Measurements from ENCODE around the gene BRIX1. TPM values are rescaled to one million over a fixed set of nuclear protein-coding genes. Genes with fewer than 3 reads are reported as not detected.
"Not testable (repeated sequence)": the region's sequence is repeated elsewhere in the genome, so short reads cannot be mapped to it uniquely, and the experiment has no call there.

Gene BRIX1
- total and polyA plus RNA-seq, 2 donors (not counting 1 experiment from before 2014, with no cell fraction given), result 6.9 to 29.3 TPM

DNA sequence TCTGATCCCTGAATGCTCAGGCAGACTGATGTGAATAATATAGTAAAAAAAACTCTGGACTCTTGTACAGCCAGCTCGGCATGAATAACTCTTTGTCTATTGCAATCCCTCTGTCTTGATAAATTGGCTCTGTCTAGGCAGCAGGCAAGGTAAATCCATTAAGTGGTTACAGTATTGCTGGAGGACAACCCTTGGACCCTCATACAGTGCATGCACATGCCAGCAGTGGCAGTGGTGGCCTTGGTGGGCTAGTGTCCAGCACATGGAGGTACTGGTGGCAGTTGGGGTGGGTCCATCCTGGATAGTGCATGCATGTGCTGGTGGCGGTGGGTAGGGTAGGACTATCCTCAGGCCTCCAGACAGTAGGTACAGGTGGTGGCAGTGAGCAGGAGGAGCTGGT, 52.7 kb downstream of the BRIX1 start:
- Histone ChIP-seq H3K79me2 (ENCODE audit: control insufficient read depth, insufficient read depth, low read length) (no peaks in the 10 kb centered on the region), H2AFZ (ENCODE audit: insufficient read depth, low read depth, low read length, poor library complexity, severe bottlenecking) (no peak overlapping the region), H3K27me3 (replicated peaks in 1 of 4; ENCODE audit: control extremely low read depth in 1 of 4, control insufficient read depth in 3 of 4, insufficient read depth in 4 of 4, low read length in 3 of 4) (no peaks in the 10 kb centered on the region), H3K4me3 (ENCODE audit: control extremely low read depth in 1 of 5, extremely low read depth in 1 of 5, insufficient read depth in 1 of 5, low read depth in 2 of 5, low read length in 4 of 5) (no peak overlapping the region), H4K20me1 (ENCODE audit: control insufficient read depth, insufficient read depth, low read length, poor library complexity, severe bottlenecking) (no peaks in the 10 kb centered on the region), H3K4me1 (ENCODE audit: control insufficient read depth in 2 of 2, insufficient read depth in 2 of 2, low read length in 2 of 2) (no peaks in the 10 kb centered on the region), H3K9me3 (ENCODE audit: control extremely low read depth in 1 of 3, control insufficient read depth in 2 of 3, insufficient read depth in 1 of 3, low read length in 2 of 3) (peaks cover 3 to 4% (median 3%) of the 10 kb centered on the region in 3 donors), H3K9ac (ENCODE audit: low read length) (no peak overlapping the region), H3K27ac (ENCODE audit: low read length in 2 of 2) (no peak overlapping the region), H3K36me3 (replicated peaks in 1 of 2; ENCODE audit: control extremely low read depth in 1 of 2, control insufficient read depth in 1 of 2, extremely low read depth in 1 of 2, insufficient read depth in 2 of 2, low read length in 1 of 2) (no peaks in the 10 kb centered on the region), H3K4me2 (replicated peaks; ENCODE audit: low read depth, low read length, poor library complexity, severe bottlenecking) (no peak overlapping the region)
- Mint-ChIP-seq H3K4me1 (no peaks in the 10 kb centered on the region), H3K9me3 (ENCODE audit: insufficient read depth) (peaks cover 11% of the 10 kb centered on the region), H3K4me3 (no peak overlapping the region), H3K27me3 (no peaks in the 10 kb centered on the region), H3K27ac (no peak overlapping the region)
- no peak for DNase-seq
- intact Hi-C loops (cut with micrococcal nuclease), result no loop called here
- TF ChIP-seq EZH2 (IDR thresholded peaks at IDR 0.05; ENCODE audit: borderline replicate concordance, insufficient read depth, low read depth, low read length, poor library complexity, severe bottlenecking), result no peak
- TF ChIP-seq, protein P1, sequence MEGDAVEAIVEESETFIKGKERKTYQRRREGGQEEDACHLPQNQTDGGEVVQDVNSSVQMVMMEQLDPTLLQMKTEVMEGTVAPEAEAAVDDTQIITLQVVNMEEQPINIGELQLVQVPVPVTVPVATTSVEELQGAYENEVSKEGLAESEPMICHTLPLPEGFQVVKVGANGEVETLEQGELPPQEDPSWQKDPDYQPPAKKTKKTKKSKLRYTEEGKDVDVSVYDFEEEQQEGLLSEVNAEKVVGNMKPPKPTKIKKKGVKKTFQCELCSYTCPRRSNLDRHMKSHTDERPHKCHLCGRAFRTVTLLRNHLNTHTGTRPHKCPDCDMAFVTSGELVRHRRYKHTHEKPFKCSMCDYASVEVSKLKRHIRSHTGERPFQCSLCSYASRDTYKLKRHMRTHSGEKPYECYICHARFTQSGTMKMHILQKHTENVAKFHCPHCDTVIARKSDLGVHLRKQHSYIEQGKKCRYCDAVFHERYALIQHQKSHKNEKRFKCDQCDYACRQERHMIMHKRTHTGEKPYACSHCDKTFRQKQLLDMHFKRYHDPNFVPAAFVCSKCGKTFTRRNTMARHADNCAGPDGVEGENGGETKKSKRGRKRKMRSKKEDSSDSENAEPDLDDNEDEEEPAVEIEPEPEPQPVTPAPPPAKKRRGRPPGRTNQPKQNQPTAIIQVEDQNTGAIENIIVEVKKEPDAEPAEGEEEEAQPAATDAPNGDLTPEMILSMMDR (IDR thresholded peaks at IDR 0.05), result no peak
- WGBS (ENCODE audit: insufficient coverage), result 100% methylated on average over 2 of the region's 2 CpGs
- ChIA-PET POLR2A (no interaction called here), CTCF (no interaction called here)
- ATAC-seq (ENCODE audit: low read depth), result no peak

DNA sequence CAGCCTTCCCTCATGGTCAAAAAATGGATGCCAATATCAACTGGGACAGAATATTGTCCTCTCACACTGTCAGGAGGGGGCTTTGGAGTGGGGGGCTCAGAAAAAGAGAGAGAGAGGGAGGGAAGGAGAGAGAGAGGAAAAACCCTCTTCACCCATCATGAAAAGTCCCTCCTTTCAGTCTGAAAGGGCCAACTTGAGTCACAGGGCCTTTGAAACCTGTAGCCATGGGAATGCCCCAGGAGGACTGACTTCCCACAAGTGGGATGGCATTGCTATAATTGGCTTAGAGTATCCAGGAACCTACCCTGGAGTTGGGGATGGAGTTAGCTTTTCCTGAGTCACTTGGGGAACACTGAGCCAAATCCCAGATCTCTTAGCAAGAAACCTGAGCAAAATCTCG, 55.0 kb downstream of the BRIX1 start:
- ChIA-PET POLR2A (no interaction called here), CTCF (no interaction called here)
- H3K4me1 ChIP-seq (ENCODE audit: control insufficient read depth in 2 of 2, insufficient read depth in 2 of 2, low read length in 2 of 2), result no peaks in the 10 kb centered on the region
- no peaks in the 10 kb centered on the region for H4K20me1 ChIP-seq (ENCODE audit: control insufficient read depth, insufficient read depth, low read length, poor library complexity, severe bottlenecking)
- no peaks in the 10 kb centered on the region for H3K4me1 Mint-ChIP-seq
- H2AFZ ChIP-seq (ENCODE audit: insufficient read depth, low read depth, low read length, poor library complexity, severe bottlenecking), result no peak overlapping the region
- no peak overlapping the region for H3K27ac ChIP-seq (ENCODE audit: low read length in 2 of 2)
- peaks cover 11% of the 10 kb centered on the region for H3K9me3 Mint-ChIP-seq (ENCODE audit: insufficient read depth)
- no peak for TF ChIP-seq EZH2 (IDR thresholded peaks at IDR 0.05; ENCODE audit: borderline replicate concordance, insufficient read depth, low read depth, low read length, poor library complexity, severe bottlenecking)
- TF ChIP-seq, protein P1 (IDR thresholded peaks at IDR 0.05), result no peak
- ATAC-seq (ENCODE audit: low read depth) (no peak), DNase-seq (no peak)
- no peak overlapping the region for H3K27ac Mint-ChIP-seq
- H3K27me3 ChIP-seq (replicated peaks in 1 of 4; ENCODE audit: control extremely low read depth in 1 of 4, control insufficient read depth in 3 of 4, insufficient read depth in 4 of 4, low read length in 3 of 4), result no peaks in the 10 kb centered on the region
- intact Hi-C loops (cut with micrococcal nuclease), result no loop called here
- no CpG with 5 or more reads among the region's 1 CpG for WGBS (ENCODE audit: insufficient coverage)
- H3K4me2 ChIP-seq (replicated peaks; ENCODE audit: low read depth, low read length, poor library complexity, severe bottlenecking), result no peak overlapping the region
- H3K4me3 Mint-ChIP-seq, result no peak overlapping the region
- H3K36me3 ChIP-seq (replicated peaks in 1 of 2; ENCODE audit: control extremely low read depth in 1 of 2, control insufficient read depth in 1 of 2, extremely low read depth in 1 of 2, insufficient read depth in 2 of 2, low read length in 1 of 2), result no peaks in the 10 kb centered on the region
- no peak overlapping the region for H3K4me3 ChIP-seq (ENCODE audit: control extremely low read depth in 1 of 5, extremely low read depth in 1 of 5, insufficient read depth in 1 of 5, low read depth in 2 of 5, low read length in 4 of 5)
- no peak overlapping the region for H3K9ac ChIP-seq (ENCODE audit: low read length)
- H3K79me2 ChIP-seq (ENCODE audit: control insufficient read depth, insufficient read depth, low read length), result no peaks in the 10 kb centered on the region
- peaks cover 0 to 3% (median 3%) of the 10 kb centered on the region in 3 donors for H3K9me3 ChIP-seq (ENCODE audit: control extremely low read depth in 1 of 3, control insufficient read depth in 2 of 3, insufficient read depth in 1 of 3, low read length in 2 of 3)
- H3K27me3 Mint-ChIP-seq, result no peaks in the 10 kb centered on the region

DNA sequence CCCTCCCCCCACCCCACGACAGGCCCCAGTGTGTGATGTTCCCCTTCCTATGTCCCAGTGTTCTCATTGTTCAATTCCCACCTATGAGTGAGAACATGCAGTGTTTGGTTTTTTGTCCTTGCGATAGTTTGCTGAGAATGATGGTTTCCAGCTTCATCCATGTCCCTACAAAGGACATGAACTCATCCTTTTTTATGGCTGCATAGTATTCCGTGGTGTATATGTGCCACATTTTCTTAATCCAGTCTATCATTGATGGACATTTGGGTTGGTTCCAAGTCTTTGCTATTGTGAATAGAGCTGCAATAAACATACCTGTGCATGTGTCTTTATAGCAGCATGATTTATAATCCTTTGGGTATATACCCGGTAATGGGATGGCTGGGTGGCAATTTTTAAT, 56.1 kb downstream of the BRIX1 start:
- ATAC-seq (ENCODE audit: low read depth); H3K4me1 Mint-ChIP-seq; H3K4me3 Mint-ChIP-seq; H3K36me3 ChIP-seq (replicated peaks in 1 of 2; ENCODE audit: control extremely low read depth in 1 of 2, control insufficient read depth in 1 of 2, extremely low read depth in 1 of 2, insufficient read depth in 2 of 2, low read length in 1 of 2); H4K20me1 ChIP-seq (ENCODE audit: control insufficient read depth, insufficient read depth, low read length, poor library complexity, severe bottlenecking); H3K9me3 ChIP-seq (ENCODE audit: control extremely low read depth in 1 of 3, control insufficient read depth in 2 of 3, insufficient read depth in 1 of 3, low read length in 2 of 3); H3K27me3 Mint-ChIP-seq; H3K27ac ChIP-seq (ENCODE audit: low read length in 2 of 2); H3K4me1 ChIP-seq (ENCODE audit: control insufficient read depth in 2 of 2, insufficient read depth in 2 of 2, low read length in 2 of 2); H3K27ac Mint-ChIP-seq; H3K79me2 ChIP-seq (ENCODE audit: control insufficient read depth, insufficient read depth, low read length); DNase-seq; H3K4me2 ChIP-seq (replicated peaks; ENCODE audit: low read depth, low read length, poor library complexity, severe bottlenecking); H3K4me3 ChIP-seq (ENCODE audit: control extremely low read depth in 1 of 5, extremely low read depth in 1 of 5, insufficient read depth in 1 of 5, low read depth in 2 of 5, low read length in 4 of 5); intact Hi-C loops (cut with micrococcal nuclease); POLR2A ChIA-PET; H3K27me3 ChIP-seq (replicated peaks in 1 of 4; ENCODE audit: control extremely low read depth in 1 of 4, control insufficient read depth in 3 of 4, insufficient read depth in 4 of 4, low read length in 3 of 4); H3K9ac ChIP-seq (ENCODE audit: low read length); H2AFZ ChIP-seq (ENCODE audit: insufficient read depth, low read depth, low read length, poor library complexity, severe bottlenecking); H3K9me3 Mint-ChIP-seq (ENCODE audit: insufficient read depth); CTCF ChIA-PET: not testable (repeated sequence)
- WGBS (ENCODE audit: insufficient coverage), result no CpG with 5 or more reads among the region's 4 CpGs
